Measurements from ENCODE around the gene PCSK5.
"Not testable (repeated sequence)": the region's sequence is repeated elsewhere in the genome, so short reads cannot be mapped to it uniquely, and the experiment has no call there.

The PCSK5 gene

DNA sequence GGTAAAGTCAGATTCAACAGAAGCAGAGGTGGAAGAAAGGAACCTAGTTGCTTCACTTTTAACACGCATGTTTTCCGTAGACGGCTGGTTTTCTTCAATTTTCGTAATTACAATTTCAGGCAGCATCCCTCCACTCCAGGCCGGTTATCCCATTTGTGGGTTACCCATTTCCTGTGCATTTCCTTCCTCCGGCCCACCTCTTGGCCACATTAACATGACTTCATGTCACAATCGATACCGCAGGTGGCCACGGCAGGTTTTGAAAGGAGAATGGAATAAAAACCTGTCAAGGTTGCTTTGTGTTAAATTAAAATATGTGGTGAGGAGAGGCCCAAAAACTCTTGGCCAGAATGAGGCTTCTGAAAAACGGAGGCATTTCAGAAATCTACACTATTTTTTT lies 130.2 kb downstream of the PCSK5 start:
- no peak for DNase-seq

DNA sequence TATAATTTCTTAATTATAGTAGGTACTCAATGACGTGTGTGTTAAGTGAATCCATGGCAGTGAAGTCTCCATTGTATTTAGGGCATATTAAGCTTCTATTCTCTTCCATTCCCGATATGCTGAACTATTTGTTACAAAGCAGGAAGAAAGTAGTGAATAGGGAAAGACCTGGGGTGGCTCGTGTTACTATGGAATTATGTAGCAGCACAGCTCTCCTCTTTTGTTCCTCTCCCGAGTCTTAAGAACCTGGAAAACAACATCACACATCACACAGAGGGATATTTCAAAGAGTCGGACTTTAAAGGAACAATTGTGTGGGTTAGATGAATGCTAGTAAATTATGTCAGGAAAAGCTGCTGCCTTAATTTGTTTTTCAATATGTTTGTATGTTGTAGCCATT lies 131.8 kb downstream of the PCSK5 start:
- no peak for DNase-seq

DNA sequence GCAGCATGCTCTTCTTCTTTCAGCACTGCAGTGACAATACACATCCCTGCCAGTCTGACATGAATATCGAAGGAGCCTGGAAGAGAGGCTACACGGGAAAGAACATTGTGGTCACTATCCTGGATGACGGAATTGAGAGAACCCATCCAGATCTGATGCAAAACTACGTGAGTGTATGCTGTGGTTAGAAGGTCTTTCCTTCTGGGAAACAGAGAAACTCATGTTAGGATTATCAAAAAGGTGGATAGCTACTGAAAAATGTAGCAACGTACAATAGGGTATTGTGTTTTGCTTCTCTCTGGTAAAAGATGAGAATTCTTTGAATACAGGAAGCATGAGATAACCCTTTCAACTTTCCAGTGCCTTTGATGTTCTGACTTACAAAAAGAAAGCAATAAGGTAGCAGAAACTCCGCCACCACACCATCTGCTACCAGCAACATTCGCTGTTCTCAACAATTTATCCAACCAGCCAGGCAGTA lies 133.3 kb downstream of the PCSK5 start:
- no peak for DNase-seq

DNA sequence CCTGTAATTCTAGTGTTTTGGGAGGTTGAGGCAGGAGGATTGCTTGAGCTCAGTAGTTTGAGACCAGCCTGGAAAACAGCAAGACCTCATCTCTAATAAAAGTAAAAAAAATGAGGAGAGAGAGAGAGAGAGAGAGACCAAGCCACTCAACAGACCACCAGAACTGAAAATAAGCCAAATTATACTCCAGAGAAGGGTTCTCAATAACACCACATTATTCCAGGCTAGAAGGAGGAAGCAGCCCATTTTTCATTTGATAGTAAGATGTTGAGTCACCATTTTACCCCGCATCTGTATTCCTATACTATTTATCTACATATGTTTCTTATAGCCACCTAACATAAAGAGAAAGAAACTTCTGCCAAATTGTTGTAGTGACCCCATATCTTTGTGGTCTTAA lies 134.8 kb downstream of the PCSK5 start:
- DNase-seq: no peak

DNA sequence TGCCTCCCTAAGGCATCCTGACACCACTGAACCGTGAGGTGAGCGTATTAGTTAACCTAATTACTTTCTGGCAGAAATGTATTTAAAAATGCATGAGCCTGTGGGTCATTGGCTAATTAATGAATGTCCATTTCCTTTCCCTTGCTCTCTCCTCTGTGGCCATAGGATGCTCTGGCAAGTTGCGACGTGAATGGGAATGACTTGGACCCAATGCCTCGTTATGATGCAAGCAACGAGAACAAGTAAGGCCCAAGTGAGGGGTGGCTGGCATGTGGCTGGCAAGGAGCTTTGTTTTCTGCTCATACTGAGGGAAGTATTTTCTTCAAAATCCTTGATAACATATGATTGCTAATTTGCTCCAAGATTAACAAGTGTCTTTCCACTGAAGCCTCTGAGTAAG lies 136.3 kb downstream of the PCSK5 start:
- DNase-seq: no peak

DNA sequence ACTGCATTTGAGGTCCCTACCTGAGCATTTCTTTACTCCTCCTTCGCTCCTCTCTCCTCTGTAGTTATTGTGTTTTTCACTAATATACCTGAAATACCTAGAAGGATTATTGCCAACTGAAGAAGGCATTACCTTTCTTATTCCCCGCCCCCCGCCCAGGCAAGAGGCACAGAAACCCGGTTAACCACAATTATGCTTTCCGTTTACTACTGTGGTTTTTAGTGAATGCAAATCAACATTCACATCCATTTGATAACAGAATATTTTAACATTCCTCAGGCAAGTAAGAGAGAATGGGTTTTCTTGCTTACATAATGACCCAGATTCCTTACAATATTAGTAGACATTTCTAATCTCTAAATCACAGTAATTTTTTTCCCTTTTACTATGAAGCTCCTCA lies 136.9 kb downstream of the PCSK5 start:
- no peak for DNase-seq

DNA sequence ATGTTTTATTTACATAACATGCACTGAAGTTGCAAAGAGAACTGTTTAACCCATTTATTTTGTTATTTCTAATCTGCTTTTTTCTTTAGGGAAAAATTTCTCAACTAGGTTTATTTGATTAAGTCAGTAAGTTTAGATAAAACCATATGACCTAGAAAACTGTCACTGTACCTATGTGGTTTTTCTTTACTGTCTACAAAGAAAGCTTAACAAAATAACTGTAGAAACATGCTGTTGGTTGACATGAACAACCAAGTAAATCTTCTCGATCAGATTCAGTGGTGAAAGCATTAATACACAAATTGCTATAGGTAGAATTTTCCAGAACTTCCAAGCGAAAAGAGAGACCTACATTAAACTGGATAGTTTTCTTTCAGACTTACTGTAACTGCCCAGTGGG lies 137.4 kb downstream of the PCSK5 start:
- no peak for DNase-seq

DNA sequence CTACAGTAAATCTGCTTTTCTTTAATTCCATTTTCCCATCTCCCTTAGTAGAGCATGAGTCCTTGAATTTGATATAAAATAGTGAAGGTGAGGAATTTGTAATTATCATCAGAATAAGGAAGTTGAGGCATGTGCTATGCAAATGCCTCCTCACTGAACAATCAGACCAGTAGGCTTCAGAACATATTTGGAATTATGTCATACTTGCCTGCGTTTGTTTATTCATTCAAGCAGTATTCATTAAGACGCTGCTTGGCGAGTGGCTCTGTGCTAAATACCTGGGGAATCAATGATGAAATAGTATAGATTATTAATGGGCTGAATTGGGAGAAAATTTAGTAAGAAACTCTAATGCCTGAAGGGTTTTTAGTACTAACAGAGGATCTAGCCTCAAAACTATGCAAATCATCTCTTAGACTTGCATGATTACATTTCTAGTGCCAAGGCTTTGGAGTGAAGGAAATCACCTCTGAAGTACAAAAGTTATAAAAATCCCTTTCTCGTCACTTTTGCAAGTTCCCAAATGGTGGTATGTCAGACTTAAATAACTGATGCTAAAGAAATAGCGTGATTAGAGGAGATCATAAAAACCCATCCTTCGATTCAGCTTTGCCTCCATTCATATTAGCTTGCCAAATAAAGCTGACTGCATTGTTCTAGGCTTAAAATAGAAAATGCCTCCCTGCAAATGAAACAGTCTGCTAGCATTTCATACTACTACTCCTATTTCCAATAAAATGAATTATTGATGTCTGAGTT lies 141.7 kb downstream of the PCSK5 start:
- DNase-seq: no peak

DNA sequence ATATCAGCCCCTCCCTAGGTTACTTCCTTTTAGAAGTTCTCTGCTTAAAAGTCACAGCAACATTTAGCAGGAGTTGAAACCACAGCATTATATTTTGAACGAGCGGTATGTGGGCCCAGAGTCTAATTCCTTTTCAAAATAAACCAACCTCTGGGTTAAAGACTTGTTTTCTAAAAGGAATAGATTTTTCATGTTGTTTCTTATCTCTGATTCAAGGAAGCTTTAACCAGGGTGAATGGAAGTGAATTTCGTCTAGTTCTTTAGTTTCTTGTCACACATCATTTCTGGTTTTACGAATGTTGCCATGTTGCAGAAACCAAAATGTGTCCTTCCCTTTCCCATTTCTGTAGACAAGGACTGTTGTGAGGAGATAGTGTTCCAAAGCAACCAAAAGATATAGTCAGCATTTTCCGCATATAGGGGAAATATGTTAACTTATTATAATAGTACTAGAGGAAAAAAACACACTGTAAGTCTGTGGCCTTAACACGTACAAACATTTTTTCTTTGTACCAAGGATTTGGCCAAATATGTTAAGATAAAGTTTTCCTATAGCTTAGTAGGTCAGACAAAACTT lies 142.4 kb downstream of the PCSK5 start:
- DNase-seq: no peak

DNA sequence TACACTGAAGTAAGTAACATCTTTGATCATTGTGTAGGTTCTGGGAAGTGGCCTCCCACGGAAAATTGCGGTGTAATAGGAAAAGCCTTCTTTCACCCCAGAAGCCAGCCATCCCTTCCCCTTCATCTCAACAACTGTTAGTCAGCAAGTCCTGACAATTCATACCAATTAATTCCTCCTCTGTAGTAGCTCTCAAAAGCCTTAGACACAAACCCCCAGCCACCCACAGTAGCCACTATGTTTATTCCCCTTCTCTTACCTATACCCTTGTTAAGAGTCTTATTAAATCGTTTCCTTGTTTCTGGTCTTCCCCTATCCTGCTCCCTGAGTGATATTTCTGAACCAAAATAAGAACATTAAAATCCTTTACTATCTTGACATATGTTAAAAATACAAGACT lies 143.6 kb downstream of the PCSK5 start:
- no peak for DNase-seq

DNA sequence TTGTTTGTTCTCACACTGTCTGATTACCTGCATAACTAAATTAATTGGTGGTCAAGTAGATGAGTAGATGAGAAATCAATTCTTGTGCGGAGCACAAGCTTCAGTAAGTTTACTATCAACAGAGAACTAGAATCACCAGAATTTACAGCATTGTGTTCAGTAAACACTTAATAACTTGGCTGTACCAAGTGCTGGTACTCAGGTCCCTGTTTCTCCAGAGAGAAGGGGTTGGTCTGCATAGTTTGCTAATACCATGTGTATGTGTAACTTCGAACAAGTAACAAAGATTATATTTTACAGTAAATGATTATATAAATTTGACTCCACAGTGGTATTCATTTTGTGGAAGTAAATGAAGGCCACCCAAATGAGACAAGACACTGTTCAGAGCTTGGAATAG lies 146.3 kb downstream of the PCSK5 start:
- no peak for DNase-seq

DNA sequence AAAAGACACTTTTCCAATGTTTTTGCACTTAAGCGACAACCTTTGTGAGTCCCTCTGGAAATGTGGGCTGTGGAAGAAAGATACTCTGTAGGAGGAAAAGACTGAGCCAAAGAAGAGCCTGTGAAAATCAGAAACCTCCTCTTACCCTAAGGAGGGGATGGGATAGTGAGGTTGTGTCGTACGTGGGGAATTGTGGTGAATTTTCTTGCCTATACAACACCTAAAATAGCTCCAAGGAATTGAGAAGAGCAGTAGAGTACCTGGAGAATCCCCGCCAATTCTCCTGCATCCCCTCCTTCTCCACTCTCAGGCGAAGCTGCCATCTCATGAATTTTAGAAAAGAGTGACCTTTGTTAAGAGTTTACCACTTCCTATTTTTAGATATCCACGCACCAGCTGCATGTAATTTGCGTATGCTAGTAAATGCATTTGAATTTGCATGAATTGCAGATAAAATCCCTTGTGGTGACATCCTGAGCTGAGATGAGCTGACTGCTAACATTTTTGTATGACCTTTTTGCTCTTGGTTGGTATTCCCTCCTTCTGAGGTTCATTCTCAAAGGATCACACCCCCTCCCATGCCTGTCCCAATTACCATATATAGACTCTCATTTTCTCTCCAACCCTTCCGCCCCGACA lies 147.2 kb downstream of the PCSK5 start:
- DNase-seq: no peak

DNA sequence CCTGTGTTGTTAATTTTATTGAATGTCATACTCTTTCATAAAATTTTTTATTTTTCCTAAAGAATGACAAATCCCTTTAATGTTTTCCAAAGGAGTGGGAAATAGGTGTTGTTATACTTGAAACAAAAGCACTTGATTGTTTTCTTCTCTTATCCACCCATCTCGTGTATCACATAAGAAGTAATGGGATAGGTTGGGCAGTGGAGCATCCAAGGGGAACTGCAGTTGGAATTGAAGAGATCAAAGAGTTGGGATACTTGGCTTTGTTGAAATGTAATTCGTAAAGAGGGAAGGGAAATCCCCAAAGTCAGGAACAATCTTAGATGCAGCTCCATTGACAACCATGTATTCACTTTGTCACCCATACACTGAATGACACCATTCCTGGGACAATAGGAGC lies 148.0 kb downstream of the PCSK5 start:
- no peak for DNase-seq

DNA sequence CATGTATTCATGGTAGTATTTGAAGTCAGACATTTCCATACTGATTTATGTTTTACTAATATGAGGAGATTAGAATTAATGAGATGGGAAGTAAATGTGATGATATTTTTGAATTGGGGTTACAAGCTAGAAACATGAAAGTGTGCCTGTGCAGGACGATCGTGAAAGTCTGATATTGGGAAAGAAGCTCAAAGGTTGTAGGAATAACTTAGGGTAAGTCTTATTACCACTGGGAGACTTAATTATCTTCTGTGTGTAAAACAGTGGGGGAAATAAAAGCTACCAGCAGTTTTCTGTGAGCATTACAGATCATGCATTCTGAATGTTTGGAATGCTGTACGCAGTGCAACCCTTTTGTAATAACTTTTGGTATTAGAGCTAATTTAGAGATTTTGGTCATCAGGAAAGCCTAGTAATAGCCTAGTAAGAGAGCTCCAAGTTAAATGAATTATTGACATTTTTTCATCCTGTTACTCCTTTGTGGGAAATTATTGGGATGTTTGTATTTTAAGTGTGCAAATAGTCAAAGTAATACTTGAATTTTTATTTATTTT lies 153.9 kb downstream of the PCSK5 start:
- DNase-seq: no peak

DNA sequence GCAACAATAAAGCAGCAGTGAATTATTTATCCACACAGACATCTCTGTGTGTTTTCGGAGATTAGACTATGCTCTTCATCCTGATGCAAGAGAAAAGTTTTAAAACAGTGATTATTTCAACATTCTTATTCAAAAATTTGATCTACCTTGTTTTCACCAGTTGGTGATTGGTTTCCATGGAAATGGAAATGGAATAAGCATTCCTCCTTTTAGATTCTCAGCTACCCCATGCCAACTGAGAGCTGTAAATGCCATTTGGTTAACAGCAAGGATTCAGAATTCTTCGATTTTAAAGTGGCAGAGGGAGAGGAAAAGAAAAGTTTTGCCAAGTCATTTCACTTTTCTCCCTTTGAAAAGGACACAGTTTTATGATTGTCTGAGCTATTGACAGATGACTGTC lies 154.7 kb downstream of the PCSK5 start:
- DNase-seq: no peak

DNA sequence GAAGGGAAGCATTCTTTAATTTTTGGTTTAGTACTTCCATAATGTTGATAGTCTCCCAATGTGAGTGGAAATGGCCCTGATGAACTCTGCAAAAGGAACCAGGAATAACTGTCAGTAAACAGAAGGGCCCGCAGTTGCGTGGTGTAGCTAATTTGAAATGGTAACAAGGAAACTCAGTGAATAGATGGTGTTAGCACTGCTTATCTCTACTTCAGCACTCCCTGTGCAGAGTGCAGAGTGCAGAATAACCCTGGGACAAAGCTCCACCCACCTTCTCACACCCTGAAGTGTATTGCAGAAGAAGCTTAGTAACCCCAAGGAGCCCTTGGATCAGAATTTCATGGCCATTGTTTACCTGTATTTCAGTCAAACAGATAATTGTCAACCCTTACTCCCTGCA lies 158.9 kb downstream of the PCSK5 start:
- no peak for DNase-seq

DNA sequence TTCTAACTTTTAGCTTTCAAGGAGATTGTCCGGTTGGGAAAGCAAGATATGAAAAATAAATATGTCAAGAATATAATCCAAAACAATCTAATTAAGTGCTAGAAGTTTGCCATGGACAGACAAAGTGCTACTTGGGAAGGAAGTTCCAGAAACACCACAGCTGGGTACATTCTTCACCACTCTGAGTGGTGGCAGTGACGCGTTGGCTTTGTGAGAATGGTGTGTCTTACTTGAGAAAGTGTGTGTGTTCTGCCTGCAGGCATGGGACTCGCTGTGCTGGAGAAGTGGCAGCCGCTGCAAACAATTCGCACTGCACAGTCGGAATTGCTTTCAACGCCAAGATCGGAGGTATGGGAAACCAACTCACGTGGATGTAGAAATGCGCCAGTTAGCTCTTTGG lies 177.2 kb downstream of the PCSK5 start:
- no peak for DNase-seq

DNA sequence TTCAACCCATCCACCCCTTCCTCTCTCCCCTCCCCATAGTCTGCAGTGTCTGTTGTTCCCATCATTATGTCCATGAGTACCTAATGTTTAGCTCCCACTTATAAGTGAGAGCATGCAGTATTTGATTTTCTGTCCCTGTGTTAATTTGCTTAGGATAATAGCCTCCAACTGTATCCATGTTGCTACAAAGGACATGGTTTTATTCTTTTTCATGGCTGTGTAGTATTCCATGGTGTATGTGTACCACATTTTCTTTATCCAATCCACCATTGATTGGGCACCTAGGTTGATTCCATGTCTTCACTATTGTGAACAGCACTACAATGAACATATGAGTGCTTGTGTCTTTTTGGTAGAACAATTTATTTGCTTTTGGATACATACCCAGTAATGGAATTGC lies 187.1 kb downstream of the PCSK5 start:
- DNase-seq: no peak

DNA sequence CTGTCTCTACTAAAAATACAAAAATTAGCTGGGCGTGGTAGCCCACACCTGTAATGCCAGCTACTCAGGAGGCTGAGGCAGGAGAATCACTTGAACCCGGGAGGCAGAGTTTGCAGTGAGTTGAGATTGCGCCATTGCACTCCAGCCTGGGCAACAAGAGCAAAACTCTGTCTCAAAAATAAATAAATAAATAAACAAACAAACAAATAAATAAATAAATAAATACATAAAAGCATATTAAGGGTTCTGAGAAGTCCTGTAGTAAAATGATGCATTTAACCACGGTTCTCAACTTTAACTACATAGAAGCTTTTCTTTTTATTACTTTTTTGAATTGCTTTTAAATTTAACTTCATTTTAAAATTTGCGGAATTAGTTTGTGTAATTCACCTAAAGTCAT lies 190.8 kb downstream of the PCSK5 start:
- DNase-seq: not testable (repeated sequence)

DNA sequence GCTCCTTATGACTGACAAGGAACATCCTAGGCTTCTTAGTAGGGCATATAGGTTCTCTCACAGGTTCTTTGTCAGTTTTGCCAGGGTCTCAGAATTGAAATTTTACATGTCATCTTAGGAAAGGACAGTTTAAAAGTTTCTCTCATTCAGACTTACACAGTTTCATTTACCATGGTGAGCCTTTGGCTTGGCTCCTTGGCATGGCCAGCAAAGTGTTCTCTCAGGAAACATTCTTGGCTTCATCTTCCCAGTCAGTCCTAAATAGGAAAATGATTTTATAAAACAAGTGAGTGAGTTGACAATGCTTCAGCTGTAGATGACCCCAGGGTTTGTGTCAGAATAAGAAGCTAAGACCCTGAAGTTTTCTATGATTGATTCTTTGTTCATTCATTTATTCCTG lies 191.6 kb downstream of the PCSK5 start:
- no peak for DNase-seq

DNA sequence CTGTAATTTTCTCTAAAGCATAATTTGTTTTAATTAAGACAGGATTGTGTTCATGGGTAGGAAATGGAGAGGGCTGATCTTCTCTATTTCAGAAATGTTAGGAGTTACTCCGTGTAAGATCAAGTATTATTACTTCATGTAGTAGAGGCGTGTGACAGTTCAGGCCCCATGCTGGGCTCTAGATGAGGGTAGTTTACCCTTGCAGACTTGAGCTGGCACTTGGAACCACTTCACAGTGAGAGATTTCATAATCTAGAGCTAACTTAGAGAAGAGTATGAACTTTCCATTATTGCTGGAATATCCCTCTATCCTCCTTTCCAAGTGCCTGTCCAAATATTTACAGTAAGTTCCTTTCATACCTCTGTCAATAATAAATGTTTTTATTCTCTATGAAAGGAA lies 195.1 kb downstream of the PCSK5 start:
- no peak for DNase-seq

DNA sequence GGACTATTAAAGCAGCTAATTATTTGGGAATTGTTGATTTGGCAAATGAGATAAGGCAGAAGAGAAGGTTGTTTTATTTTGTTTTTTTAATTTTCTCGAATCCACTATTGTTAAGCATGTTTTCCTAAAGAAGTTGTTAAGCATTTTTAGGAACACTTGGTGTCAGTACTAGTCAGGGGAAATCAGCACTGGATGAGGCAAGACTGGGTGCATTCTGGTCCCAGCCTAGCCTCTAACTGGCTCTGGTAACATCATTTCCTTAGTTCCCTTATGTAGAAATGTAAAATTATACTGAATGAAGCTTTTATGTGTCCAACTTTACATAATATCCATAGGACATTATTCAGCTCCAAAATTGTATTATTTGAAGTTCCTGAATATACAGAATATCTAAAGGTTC lies 196.1 kb downstream of the PCSK5 start:
- DNase-seq: no peak

DNA sequence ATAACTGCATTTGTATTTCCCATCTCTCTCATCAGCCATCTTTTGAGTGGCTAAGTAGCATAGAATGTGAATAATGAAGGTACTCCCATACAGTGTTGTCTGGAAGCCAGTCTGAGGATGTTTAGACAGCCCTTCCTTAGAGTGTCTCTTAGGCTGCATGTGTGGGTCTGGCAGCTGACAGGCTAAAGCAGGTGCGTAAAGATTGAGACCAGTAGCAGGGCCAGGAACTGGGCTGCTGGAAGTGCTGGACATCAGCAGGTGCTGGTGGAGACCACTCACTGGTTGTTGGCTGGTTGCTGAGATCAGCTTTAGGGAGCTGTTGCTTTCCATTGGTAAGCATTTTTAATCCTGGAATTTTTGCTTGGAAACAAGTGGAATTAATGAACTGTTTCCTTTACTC lies 197.5 kb downstream of the PCSK5 start:
- no peak for DNase-seq

DNA sequence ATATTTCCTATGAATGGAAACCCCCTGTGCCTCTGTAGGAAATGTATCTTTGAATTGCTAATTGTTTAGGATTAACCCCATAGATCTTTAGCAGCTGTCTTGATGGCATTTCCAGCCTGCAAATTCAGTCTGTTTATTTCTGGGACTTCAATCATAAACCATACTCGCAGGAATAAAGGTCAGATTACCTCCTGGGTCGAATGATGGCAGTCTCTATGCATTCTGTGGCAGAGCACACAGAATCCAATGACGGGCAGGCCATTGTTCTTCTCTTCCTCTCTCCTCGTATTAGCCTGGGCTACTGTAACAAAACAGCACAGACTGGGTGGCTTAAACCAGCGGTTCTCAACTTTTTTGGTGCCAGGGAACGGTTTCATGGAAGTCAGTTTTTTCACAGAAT lies 199.9 kb downstream of the PCSK5 start:
- no peak for DNase-seq

Measured in HCEC 1CT (cell line).